GM23338 (cell line): ENCODE results near the gene APCDD1L. TPM values are rescaled to one million over a fixed set of nuclear protein-coding genes. Genes with fewer than 3 reads are reported as not detected.
"Not testable (repeated sequence)": the region's sequence is repeated elsewhere in the genome, so short reads cannot be mapped to it uniquely, and the experiment has no call there.

Source experiments
- ATAC-seq: fragments of 200-7000 bp; cut with Tn5 transposase; 3 replicates; pipeline ENCODE4 v1.9.1; 2020
- DNase-seq: peaks from one replicate; pipeline ENCODE4 v3.0.0-alpha.2; 2015; ENCODE audit warnings: low spot score
- H2AFZ ChIP-seq: fragments of 200-600 bp; sonication (generic); 2 replicates; pipeline ENCODE4 v1.8.0; 2016; ENCODE audit warnings: antibody characterized with exemption, mild to moderate bottlenecking, moderate library complexity
- H3F3A ChIP-seq: fragments of 200-600 bp; sonication (generic); replicated peaks from 2 replicates; pipeline ENCODE4 v1.8.0; 2017; ENCODE audit warnings: antibody characterized with exemption, mixed run types, low read depth
- H3K27ac ChIP-seq: fragments of 200-600 bp; sonication (generic); 2 replicates; pipeline ENCODE4 v1.6.1; 2016; ENCODE audit warnings: low read depth
- H3K27me3 ChIP-seq: fragments of 200-600 bp; sonication (generic); 2 replicates; pipeline ENCODE4 v1.8.0; 2016; ENCODE audit warnings: mild to moderate bottlenecking, mixed run types, moderate library complexity; ENCODE audit not compliant: insufficient read depth
- H3K36me3 ChIP-seq: fragments of 200-600 bp; sonication (generic); 2 replicates; pipeline ENCODE4 v1.8.0; 2016; ENCODE audit warnings: mild to moderate bottlenecking; ENCODE audit not compliant: insufficient read depth
- H3K4me1 ChIP-seq: fragments of 200-600 bp; sonication (generic); 2 replicates; pipeline ENCODE4 v1.8.0; 2016; ENCODE audit warnings: mild to moderate bottlenecking, moderate library complexity; ENCODE audit not compliant: insufficient read depth
- H3K4me2 ChIP-seq: fragments of 200-600 bp; sonication (generic); 2 replicates; pipeline ENCODE4 v1.7.1; 2017; ENCODE audit warnings: mixed run types
- H3K4me3 ChIP-seq: fragments of 200-600 bp; sonication (generic); 2 replicates; pipeline ENCODE4 v1.6.1; 2016; ENCODE audit warnings: mixed run types
- H3K79me2 ChIP-seq: fragments of 200-600 bp; sonication (generic); replicated peaks from 2 replicates; pipeline ENCODE4 v1.8.0; 2017; ENCODE audit warnings: mild to moderate bottlenecking; ENCODE audit not compliant: insufficient read depth
- H3K9me2 ChIP-seq: fragments of 200-600 bp; sonication (generic); 2 replicates; pipeline ENCODE4 v1.8.0; 2017; ENCODE audit not compliant: insufficient read depth
- H4K20me1 ChIP-seq: fragments of 200-600 bp; sonication (generic); replicated peaks from 2 replicates; pipeline ENCODE4 v1.8.0; 2017; ENCODE audit warnings: mild to moderate bottlenecking; ENCODE audit not compliant: insufficient read depth
- H3K27ac Mint-ChIP-seq: 2 replicates; pipeline ENCODE4 v1.8.0; 2020; ENCODE audit warnings: inconsistent platforms, mild to moderate bottlenecking, moderate library complexity, mixed read lengths
- H3K27me3 Mint-ChIP-seq: 3 replicates; pipeline ENCODE4 v1.8.0; 2022; ENCODE audit warnings: low read depth, mild to moderate bottlenecking, moderate library complexity, mixed read lengths, inconsistent platforms; ENCODE audit not compliant: insufficient read depth, poor library complexity
- H3K36me3 Mint-ChIP-seq: 3 replicates; pipeline ENCODE4 v1.8.0; 2021; ENCODE audit warnings: low read depth, mild to moderate bottlenecking, inconsistent platforms, moderate library complexity, mixed read lengths
- H3K4me1 Mint-ChIP-seq: 3 replicates; pipeline ENCODE4 v1.8.0; 2020; ENCODE audit warnings: mild to moderate bottlenecking, inconsistent platforms, mixed read lengths
- H3K4me3 Mint-ChIP-seq: 3 replicates; pipeline ENCODE4 v1.8.0; 2021; ENCODE audit warnings: moderate library complexity, mild to moderate bottlenecking, inconsistent platforms, mixed read lengths
- H3K9me3 Mint-ChIP-seq: 3 replicates; pipeline ENCODE4 v1.8.0; 2020; ENCODE audit warnings: moderate library complexity, mild to moderate bottlenecking, inconsistent platforms, mixed read lengths
- CREB1 ChIP-seq: fragments of 250-450 bp; sonication (Bioruptor Pico); IDR thresholded peaks from 2 replicates; pipeline ENCODE4 v1.5.0; 2020; ENCODE audit warnings: low read depth, mild to moderate bottlenecking, moderate library complexity
- CTCF ChIP-seq, 2 experiments: fragments of 200-600 bp in 1 of 2; sonication (generic) in 1 of 2; conservative IDR thresholded peaks; 2 replicates each; pipeline versions ENCODE4 v1.5.1 to v1.6.1; 2016 to 2017; ENCODE audit warnings: antibody characterized with exemption in 2 of 2, low read depth in 2 of 2, mild to moderate bottlenecking in 2 of 2, moderate library complexity in 1 of 2
- EZH2 ChIP-seq: fragments of 200-600 bp; sonication (generic); IDR thresholded peaks from one replicate; pipeline ENCODE4 v1.8.0; 2017; ENCODE audit warnings: antibody characterized with exemption, mild to moderate bottlenecking, low read depth; ENCODE audit not compliant: unreplicated experiment
- EZH2phosphoT487 ChIP-seq: fragments of 200-600 bp; sonication (generic); IDR thresholded peaks from one replicate; pipeline ENCODE4 v1.8.1; 2018; ENCODE audit warnings: antibody characterized with exemption; ENCODE audit not compliant: unreplicated experiment
- NANOG ChIP-seq: IDR thresholded peaks from 2 replicates; pipeline ENCODE4 v1.6.1; 2016; ENCODE audit warnings: antibody characterized with exemption, borderline replicate concordance
- POLR2AphosphoS5 ChIP-seq: IDR thresholded peaks from 2 replicates; pipeline ENCODE4 v1.6.1; 2016; ENCODE audit warnings: antibody characterized with exemption, low read depth
- REST ChIP-seq: IDR thresholded peaks from one replicate; pipeline ENCODE4 v1.6.1; 2018; ENCODE audit warnings: antibody characterized with exemption; ENCODE audit not compliant: unreplicated experiment
- STAT1 ChIP-seq: IDR thresholded peaks from one replicate; pipeline ENCODE4 v1.6.1; 2016; ENCODE audit warnings: antibody characterized with exemption; ENCODE audit not compliant: unreplicated experiment
- ZNF114 ChIP-seq: fragments of 250-450 bp; sonication (Bioruptor Pico); IDR thresholded peaks from 2 replicates; pipeline ENCODE4 v1.5.0; 2020; ENCODE audit warnings: mild to moderate bottlenecking, moderate library complexity
- ZNF331 ChIP-seq: fragments of 250-450 bp; sonication (Bioruptor Pico); IDR thresholded peaks from 2 replicates; pipeline ENCODE4 v1.5.0; 2020; ENCODE audit warnings: low read depth, mild to moderate bottlenecking, moderate library complexity
- polyA plus RNA-seq: library from polyadenylated mRNA; unstranded; fragments of >200 nt; fragmentation: Nextera tagmentation; extraction: Ambion mirVana; gene quantifications from 2 replicates; pipeline ENCODE4 v1.2.1, GENCODE V29; 2016
- total RNA-seq: library from RNA; depleted of rRNA; stranded (reverse); fragments of >200 nt; shearing (Covaris generic); gene quantifications from 2 replicates; pipeline ENCODE4 v1.2.3, GENCODE V29; 2014

APCDD1L gene
- total and polyA plus RNA-seq, 2 experiments from 2014 or later, result 1.8 to 4.6 TPM

GRCh38 chr20:58427571-58427970 lies 87.6 kb downstream of the APCDD1L start:
- H3K27ac Mint-ChIP-seq, H3K27me3 ChIP-seq, H3K4me3 ChIP-seq, ATAC-seq, H3K9me3 Mint-ChIP-seq, H3K36me3 ChIP-seq, H4K20me1 ChIP-seq, DNase-seq, H3K4me2 ChIP-seq, H3K9me2 ChIP-seq, H2AFZ ChIP-seq, H3K27me3 Mint-ChIP-seq, H3K4me3 Mint-ChIP-seq: not testable (repeated sequence)
- Histone ChIP-seq H3K4me1 (peaks cover 20% of the 10 kb centered on the region), H3K27ac (peak overlapping the region; percentile 87), H3F3A (peaks cover 28% of the 10 kb centered on the region), H3K79me2 (peaks cover 84% of the 10 kb centered on the region)
- Mint-ChIP-seq H3K4me1 (peaks cover 18% of the 10 kb centered on the region), H3K36me3 (peaks cover 31% of the 10 kb centered on the region; the same call in 2 of the 3 replicates)

GRCh38 chr20:58424218-58424969 lies 90.8 kb downstream of the APCDD1L start:
- Mint-ChIP-seq H3K27me3 (peaks cover 3% of the 10 kb centered on the region), H3K4me3 (no peak overlapping the region), H3K36me3 (peaks cover 29% of the 10 kb centered on the region; the same call in 2 of the 3 replicates), H3K27ac (peak overlapping the region; percentile 68; the same call in 1 of the 2 replicates), H3K9me3 (peaks cover 6% of the 10 kb centered on the region; the same call in 2 of the 3 replicates), H3K4me1 (peaks cover 29% of the 10 kb centered on the region)
- peak; percentile 30 for DNase-seq
- H3K4me3 ChIP-seq, result no peak overlapping the region
- H3K9me2 ChIP-seq, result no peaks in the 10 kb centered on the region
- H4K20me1 ChIP-seq, result no peaks in the 10 kb centered on the region
- H3K4me2 ChIP-seq, result no peak overlapping the region
- H2AFZ ChIP-seq, result no peak overlapping the region
- H3K27me3 ChIP-seq, result no peaks in the 10 kb centered on the region
- H3K4me1 ChIP-seq, result peaks cover 29% of the 10 kb centered on the region
- peaks cover 3% of the 10 kb centered on the region; the same call in 1 of the 2 replicates for H3K36me3 ChIP-seq
- peak; percentile 87 for ATAC-seq
- peaks cover 28% of the 10 kb centered on the region for H3F3A ChIP-seq
- H3K79me2 ChIP-seq, result peaks cover 72% of the 10 kb centered on the region
- H3K27ac ChIP-seq, result peak overlapping the region; percentile 58; the same call in 1 of the 2 replicates
- TF ChIP-seq EZH2 (no peak), EZH2phosphoT487 (no peak), NANOG (no peak), POLR2AphosphoS5 (no peak), REST (no peak), ZNF331 (CRISPR knock-in tag) (no peak), ZNF114 (CRISPR knock-in tag) (no peak), CTCF (conservative IDR thresholded peaks at IDR 0.05; ENCODE audit: low read depth in 2 of 2) (no peak), CREB1 (no peak), STAT1 (no peak)
